OCI-LY3 (cell line): ENCODE results near the gene CTBP2.

Source experiments
- EZH2phosphoT487 ChIP-seq: fragments of 200-600 bp; shearing (Covaris generic); IDR thresholded peaks from 2 replicates; pipeline ENCODE4 v1.6.1; 2018; ENCODE audit warnings: antibody characterized with exemption, mixed run types, low read depth
- TF ChIP-seq, protein P1 (sequence below): fragments of 200-600, 300-600 bp; sonication (generic); IDR thresholded peaks from 2 replicates; pipeline ENCODE4 v1.5.1; 2014; ENCODE audit warnings: antibody characterized with exemption, low read length, low read depth

DNA sequence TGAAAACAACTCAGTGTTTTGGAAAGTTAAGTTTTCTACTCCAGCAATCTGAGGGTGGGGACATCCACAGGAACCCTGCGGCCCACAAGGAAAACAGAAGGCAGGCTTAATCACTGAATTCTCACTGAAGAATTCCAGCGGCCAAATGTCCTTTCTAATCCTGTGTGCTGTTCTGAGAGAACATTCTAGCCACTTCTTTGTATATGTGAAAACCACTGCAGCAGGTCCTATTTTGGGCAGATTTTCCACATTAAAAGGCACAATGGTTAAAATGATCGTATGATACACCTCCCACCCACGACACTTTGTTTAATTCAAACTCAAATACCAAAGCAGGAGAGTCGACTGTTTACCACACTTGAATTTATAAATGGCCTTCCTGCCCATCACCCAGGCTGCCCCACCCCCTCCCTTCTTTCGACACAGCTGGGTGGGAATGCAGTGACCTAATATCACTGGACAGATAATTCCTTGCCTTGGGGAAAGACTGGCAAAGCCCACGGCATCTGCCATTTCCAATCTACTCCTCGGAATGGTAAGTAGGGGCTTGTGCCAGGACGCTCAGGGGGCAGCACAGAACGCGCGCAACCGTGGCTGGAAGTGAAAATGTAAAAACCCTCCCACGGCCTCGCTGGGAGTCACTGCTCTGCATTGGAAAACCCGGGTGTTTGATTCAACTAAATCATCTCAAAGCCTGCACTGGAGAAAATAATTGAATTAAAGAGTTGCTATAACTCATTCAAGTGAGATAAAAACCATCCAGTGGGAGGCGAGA is 67.0 kb downstream of the CTBP2 start:
- TF ChIP-seq, protein P1, sequence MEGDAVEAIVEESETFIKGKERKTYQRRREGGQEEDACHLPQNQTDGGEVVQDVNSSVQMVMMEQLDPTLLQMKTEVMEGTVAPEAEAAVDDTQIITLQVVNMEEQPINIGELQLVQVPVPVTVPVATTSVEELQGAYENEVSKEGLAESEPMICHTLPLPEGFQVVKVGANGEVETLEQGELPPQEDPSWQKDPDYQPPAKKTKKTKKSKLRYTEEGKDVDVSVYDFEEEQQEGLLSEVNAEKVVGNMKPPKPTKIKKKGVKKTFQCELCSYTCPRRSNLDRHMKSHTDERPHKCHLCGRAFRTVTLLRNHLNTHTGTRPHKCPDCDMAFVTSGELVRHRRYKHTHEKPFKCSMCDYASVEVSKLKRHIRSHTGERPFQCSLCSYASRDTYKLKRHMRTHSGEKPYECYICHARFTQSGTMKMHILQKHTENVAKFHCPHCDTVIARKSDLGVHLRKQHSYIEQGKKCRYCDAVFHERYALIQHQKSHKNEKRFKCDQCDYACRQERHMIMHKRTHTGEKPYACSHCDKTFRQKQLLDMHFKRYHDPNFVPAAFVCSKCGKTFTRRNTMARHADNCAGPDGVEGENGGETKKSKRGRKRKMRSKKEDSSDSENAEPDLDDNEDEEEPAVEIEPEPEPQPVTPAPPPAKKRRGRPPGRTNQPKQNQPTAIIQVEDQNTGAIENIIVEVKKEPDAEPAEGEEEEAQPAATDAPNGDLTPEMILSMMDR, result no peak
- no peak for TF ChIP-seq EZH2phosphoT487
